AG04450 (cell line): ENCODE data around the gene ZNF213. TPM values are rescaled to one million over a fixed set of nuclear protein-coding genes. Genes with fewer than 3 reads are reported as not detected.

Source experiments
- CTCF ChIA-PET: fragments of 300-600, 350-600 bp; formaldehyde crosslinking; extraction: SDS; loops from one replicate; lab custom pipeline; 2022; ENCODE audit warnings: antibody characterized with exemption, inconsistent platforms; lab: Charles Lee
- POLR2A ChIA-PET: fragments of 350-600 bp; formaldehyde crosslinking; extraction: SDS; loops from one replicate; lab custom pipeline; 2021; ENCODE audit warnings: antibody characterized with exemption, inconsistent platforms; lab: Yijun Ruan, JAX
- DNase-seq: peaks from one replicate; pipeline ENCODE4 v3.0.0-alpha.2; 2011; ENCODE audit warnings: low read depth, low spot score
- H3K27ac ChIP-seq: one replicate; pipeline ENCODE4 v1.5.1; 2012; ENCODE audit warnings: low read depth, low read length, control low read depth
- H3K27me3 ChIP-seq: one replicate; pipeline ENCODE4 v1.6.0; 2012; ENCODE audit warnings: low read length; ENCODE audit not compliant: control insufficient read depth, insufficient read depth
- H3K4me3 ChIP-seq: 2 replicates; pipeline ENCODE4 v1.5.1; 2011; ENCODE audit warnings: mild to moderate bottlenecking, low read depth, low read length, control low read depth
- H3K9me3 ChIP-seq: 2 replicates; pipeline ENCODE4 v1.5.1; 2012; ENCODE audit warnings: low read length; ENCODE audit not compliant: control insufficient read depth, insufficient read depth
- polyA plus RNA-seq: library from polyadenylated mRNA; depleted of rRNA; stranded (reverse); fragments of >200 nt; gene quantifications from 2 replicates; pipeline ENCODE4 v1.2.3, GENCODE V29; 2011
- TF ChIP-seq, protein P1 (sequence below): IDR thresholded peaks from 2 replicates; pipeline ENCODE4 v1.5.1; 2011; ENCODE audit warnings: low read depth, low read length, control low read depth, inconsistent platforms

ZNF213 gene
- polyA plus RNA-seq, 1 experiment, result 0.47 TPM

DNA sequence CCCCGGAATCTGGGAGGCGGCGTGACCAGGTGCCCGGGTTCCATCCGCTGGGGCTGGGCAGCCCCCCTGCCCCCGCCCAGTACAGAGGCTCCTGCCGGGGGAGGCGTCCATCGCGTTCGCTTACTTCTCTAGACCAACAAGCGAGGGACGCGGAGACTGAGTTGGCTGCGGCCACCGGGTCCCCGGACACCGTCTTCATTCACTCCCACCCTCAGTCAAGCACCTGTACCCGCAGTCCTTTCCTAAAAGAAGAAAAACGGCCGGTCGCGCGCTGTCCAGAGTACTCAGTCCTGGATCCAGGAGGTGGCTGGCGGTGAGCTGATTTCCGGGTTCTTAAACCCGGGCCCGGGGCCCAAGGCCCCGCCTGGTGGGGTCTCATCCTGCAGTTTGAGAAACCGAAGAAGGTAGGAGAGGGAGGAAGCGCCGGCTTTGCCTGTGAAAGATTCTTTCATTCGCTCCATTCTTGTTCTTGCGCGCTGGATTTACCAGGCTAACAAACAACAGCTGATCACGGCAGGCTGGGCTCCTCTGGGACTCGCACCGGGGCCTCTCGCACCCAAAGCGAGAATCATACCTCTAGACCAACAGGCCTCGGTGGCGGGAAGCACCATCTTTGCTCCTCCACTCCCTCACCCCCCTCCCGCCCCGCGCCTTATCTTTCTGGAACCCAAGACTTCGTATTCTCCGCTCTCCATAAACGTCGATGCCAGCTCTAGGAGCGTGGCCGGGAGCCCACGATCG is 35.8 kb downstream of the ZNF213 start:
- Histone ChIP-seq H3K27ac (no peak overlapping the region), H3K27me3 (peaks cover 58% of the 10 kb centered on the region), H3K9me3 (no peaks in the 10 kb centered on the region; the same call in 1 of the 2 replicates), H3K4me3 (peak overlapping the region; percentile 17; the same call in 1 of the 2 replicates)
- no peak for DNase-seq
- POLR2A ChIA-PET, result interaction anchor here (0.5 to 0.8 kb wide), 3 partner anchors 13 to 287 kb away, joined by 3 to 9 read pairs (median 4); no protein-coding TSS in a partner anchor
- CTCF ChIA-PET, result interaction anchor here (0.7 to 1.2 kb wide), 2 partner anchors 18 to 20 kb away, joined by 3 to 4 read pairs; no protein-coding TSS in a partner anchor
- TF ChIP-seq, protein P1, sequence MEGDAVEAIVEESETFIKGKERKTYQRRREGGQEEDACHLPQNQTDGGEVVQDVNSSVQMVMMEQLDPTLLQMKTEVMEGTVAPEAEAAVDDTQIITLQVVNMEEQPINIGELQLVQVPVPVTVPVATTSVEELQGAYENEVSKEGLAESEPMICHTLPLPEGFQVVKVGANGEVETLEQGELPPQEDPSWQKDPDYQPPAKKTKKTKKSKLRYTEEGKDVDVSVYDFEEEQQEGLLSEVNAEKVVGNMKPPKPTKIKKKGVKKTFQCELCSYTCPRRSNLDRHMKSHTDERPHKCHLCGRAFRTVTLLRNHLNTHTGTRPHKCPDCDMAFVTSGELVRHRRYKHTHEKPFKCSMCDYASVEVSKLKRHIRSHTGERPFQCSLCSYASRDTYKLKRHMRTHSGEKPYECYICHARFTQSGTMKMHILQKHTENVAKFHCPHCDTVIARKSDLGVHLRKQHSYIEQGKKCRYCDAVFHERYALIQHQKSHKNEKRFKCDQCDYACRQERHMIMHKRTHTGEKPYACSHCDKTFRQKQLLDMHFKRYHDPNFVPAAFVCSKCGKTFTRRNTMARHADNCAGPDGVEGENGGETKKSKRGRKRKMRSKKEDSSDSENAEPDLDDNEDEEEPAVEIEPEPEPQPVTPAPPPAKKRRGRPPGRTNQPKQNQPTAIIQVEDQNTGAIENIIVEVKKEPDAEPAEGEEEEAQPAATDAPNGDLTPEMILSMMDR, result no peak

DNA sequence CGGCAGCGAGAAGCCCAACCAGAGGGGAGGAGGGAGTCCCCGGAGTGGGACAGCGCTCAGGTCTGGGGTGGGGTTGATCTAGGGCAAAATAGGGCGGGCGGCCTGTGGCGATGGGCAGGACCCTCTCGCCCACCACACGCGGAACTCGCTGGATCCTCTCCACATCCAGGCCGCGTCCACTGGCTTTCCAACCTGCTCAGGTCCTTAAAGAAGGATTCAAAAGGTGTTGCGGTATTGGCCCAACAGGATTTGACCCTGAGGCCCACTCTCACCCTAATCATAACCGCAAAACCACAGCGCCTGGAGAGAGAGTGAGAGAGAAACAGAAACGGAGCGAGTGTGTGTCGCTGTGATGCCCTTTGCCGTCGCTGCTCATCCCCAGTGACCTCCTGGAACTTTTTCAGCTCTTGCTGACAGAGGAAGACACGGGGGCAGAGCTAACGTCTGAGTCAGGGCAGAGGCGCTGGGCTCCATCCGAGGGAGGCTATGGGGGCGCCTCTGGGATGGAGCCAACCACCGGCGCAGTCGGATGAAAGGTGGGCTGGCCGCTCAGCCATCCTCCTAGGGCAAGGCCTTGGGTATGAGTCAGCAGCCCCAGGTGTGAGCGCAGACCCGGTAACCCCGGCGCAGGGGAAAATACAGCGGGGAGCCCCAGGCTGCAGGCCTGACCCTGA is 36.5 kb downstream of the ZNF213 start:
- Histone ChIP-seq H3K9me3 (no peaks in the 10 kb centered on the region; the same call in 1 of the 2 replicates), H3K4me3 (no peak overlapping the region), H3K27me3 (peaks cover 58% of the 10 kb centered on the region), H3K27ac (no peak overlapping the region)
- ChIA-PET CTCF (interaction anchor here (0.6 to 1.2 kb wide), 4 partner anchors 19 to 55 kb away, joined by 3 to 4 read pairs (median 4); no protein-coding TSS in a partner anchor), POLR2A (interaction anchor here (0.6 to 0.8 kb wide), 2 partner anchors 13 to 286 kb away, joined by 3 to 4 read pairs; no protein-coding TSS in a partner anchor)
- no peak for DNase-seq
- TF ChIP-seq, protein P1, result no peak

DNA sequence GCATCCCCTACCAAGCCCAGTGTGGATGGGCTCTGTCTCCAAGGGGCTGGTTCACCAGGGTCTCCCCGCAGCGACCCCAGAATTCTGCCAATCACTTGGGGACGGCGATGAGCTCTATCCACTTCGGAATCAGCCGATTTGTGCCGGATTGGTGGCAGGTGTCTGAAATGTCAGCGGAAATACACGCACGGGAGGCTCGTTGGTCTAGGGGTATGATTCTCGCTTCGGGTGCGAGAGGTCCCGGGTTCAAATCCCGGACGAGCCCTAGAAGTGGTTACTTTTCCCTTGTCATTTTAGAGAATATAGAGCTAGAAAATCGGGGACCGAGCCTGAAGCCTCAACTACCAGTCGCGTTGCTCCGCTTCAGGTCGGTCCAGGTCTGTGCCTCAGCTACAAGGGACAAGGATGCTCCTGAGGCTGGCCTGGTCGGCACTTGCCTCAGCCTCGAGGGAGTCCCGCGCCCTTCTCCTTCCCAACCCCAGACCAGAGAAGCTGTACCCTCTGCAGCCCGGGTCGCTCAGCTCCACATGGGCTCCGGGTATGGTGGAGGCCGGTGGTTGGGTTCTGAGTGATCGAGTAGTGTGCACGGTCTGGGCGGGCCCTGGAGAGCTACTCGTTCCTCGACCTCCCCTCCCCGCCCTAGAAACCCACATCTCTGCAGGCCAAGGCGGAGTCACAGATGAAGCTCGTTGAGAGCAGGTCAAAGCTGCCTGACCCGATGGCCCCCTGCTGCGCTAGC is 37.2 kb downstream of the ZNF213 start:
- ChIA-PET POLR2A (no interaction called here), CTCF (interaction anchor here (0.6 to 1.2 kb wide), 3 partner anchors 43 to 55 kb away, joined by 3 to 4 read pairs (median 4); no protein-coding TSS in a partner anchor)
- DNase-seq, result no peak
- Histone ChIP-seq H3K9me3 (no peaks in the 10 kb centered on the region; the same call in 1 of the 2 replicates), H3K27me3 (peaks cover 54% of the 10 kb centered on the region), H3K4me3 (no peak overlapping the region), H3K27ac (no peak overlapping the region)
- TF ChIP-seq, protein P1, result no peak

DNA sequence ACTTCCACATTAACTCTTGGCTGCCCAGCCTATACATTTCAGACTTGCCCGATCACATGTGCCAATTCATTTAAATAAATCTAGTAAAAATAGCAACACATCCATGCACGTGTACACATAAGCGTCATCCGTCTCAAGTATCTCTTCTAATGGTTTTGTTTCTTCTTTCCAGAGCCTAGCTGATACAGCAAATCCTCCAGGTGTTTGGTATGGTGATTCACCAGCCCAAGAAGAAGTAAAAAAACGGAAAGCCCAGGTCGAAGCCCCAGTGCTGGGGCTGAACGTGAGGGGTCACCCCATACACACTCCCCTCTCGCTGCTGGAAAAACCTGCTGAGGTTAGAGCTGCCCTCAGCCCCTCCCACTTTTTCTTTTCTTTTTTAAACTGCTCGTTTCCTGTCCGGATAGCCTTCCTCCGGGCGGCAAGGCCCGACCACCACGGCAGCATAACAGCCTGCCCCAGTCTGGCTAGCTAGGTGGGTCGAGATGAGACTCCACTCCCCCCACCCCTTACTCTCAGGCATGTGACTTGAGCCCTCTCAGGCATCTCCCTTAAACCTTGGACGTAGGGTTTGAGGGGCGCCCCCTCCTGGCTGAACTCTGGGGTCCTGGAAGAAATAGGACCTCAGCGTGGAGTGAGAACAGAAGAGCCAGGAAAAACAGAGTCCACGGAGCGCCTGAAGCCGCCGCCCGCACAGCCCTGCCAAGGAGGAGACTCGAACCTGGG is 39.2 kb downstream of the ZNF213 start:
- TF ChIP-seq, protein P1, result peak; percentile 47
- ChIA-PET POLR2A (no interaction called here), CTCF (interaction anchor here (0.5 to 1.4 kb wide), 4 partner anchors 11 to 254 kb away, joined by 3 to 8 read pairs (median 4); no protein-coding TSS in a partner anchor)
- Histone ChIP-seq H3K27me3 (peaks cover 48% of the 10 kb centered on the region), H3K4me3 (peak overlapping the region; percentile 34; the same call in 1 of the 2 replicates), H3K27ac (no peak overlapping the region), H3K9me3 (no peaks in the 10 kb centered on the region; the same call in 1 of the 2 replicates)
- no peak for DNase-seq
